ENCODE data around the gene ATRIP.

DNA sequence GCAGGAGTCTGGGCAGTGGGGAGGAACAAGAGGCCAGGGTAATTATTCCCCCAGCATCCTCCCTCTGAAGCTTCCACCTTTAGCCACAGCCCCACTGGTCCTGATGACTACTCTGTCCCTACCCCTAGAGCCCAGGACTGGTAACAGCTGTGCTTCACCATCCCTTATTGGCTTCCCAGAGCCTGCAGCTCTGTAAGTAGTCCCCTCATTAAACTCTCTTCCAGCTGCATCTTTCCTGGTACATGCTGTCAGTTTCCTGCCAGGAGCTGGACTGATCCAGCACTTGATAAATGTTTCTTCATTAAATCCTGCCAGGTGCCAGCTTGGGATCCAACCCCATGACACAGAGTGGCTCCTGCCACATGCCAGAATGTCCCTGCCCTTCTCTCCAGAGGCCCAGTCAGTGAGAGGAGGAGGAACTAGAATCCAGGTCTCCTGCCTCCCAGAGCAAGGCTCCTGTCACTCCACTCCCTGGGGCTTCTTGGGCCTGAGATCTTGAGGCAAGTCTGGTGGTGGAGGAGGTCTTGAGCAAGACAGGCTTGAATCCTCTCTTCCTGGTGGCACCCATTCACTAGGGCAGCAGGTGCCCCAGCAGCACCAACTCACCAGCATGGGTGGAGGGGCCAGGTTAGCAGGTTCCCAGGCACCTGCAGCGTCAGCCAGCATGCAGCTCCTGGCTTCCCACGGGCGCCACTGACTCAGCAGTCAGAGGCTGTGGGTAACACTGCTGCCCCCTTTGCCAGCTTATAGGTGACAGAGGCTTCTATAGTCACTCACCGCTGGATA lies 47.0 kb upstream of the ATRIP start:
- no peak for TF ChIP-seq POLR2A (IDR thresholded peaks at IDR 0.05; ENCODE audit: extremely low read depth, insufficient read length)
- TF ChIP-seq, protein P1, sequence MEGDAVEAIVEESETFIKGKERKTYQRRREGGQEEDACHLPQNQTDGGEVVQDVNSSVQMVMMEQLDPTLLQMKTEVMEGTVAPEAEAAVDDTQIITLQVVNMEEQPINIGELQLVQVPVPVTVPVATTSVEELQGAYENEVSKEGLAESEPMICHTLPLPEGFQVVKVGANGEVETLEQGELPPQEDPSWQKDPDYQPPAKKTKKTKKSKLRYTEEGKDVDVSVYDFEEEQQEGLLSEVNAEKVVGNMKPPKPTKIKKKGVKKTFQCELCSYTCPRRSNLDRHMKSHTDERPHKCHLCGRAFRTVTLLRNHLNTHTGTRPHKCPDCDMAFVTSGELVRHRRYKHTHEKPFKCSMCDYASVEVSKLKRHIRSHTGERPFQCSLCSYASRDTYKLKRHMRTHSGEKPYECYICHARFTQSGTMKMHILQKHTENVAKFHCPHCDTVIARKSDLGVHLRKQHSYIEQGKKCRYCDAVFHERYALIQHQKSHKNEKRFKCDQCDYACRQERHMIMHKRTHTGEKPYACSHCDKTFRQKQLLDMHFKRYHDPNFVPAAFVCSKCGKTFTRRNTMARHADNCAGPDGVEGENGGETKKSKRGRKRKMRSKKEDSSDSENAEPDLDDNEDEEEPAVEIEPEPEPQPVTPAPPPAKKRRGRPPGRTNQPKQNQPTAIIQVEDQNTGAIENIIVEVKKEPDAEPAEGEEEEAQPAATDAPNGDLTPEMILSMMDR (IDR thresholded peaks at IDR 0.05; ENCODE audit: low read depth, low read length) = no peak
- TF ChIP-seq, protein P2, sequence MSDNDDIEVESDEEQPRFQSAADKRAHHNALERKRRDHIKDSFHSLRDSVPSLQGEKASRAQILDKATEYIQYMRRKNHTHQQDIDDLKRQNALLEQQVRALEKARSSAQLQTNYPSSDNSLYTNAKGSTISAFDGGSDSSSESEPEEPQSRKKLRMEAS (IDR thresholded peaks at IDR 0.05; ENCODE audit: low read depth, low read length) = no peak

Data from NB4 (cell line).